HG03558 (cell line): ENCODE results near the gene NR1D1.

Experiments
- ATAC-seq: cut with Tn5 transposase; IDR thresholded peaks from one replicate; pipeline ENCODE4 v1.9.1; 2021; ENCODE audit warnings: moderate number of reproducible peaks; ENCODE audit not compliant: unreplicated experiment; ENCODE audit errors: extremely low read depth

Gene NR1D1

DNA sequence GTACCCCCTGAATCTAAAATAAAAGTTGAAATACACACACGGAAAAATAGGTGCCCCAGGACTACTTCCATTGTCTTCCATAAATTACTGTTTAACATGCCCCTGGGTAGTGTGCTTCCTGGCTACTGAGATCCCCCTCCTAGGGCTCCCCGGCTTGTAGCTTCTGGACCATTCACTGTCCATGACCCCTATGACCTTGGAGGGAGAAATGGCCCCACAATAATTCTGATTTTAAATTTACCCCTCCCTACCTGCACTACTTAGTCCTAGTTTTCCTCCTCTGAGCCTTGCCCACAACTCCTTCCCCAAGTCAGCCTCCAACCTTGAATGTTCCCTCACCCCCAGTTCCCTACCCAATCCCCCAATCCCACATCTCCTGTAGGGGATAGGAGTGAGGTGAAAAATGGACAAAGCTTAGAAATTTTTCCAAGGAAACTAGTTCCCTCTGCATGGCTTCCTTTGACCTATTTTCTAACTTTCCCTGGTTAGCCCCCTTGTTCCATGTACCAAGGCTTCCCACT lies 11.9 kb upstream of the NR1D1 start:
- ATAC-seq: no peak

DNA sequence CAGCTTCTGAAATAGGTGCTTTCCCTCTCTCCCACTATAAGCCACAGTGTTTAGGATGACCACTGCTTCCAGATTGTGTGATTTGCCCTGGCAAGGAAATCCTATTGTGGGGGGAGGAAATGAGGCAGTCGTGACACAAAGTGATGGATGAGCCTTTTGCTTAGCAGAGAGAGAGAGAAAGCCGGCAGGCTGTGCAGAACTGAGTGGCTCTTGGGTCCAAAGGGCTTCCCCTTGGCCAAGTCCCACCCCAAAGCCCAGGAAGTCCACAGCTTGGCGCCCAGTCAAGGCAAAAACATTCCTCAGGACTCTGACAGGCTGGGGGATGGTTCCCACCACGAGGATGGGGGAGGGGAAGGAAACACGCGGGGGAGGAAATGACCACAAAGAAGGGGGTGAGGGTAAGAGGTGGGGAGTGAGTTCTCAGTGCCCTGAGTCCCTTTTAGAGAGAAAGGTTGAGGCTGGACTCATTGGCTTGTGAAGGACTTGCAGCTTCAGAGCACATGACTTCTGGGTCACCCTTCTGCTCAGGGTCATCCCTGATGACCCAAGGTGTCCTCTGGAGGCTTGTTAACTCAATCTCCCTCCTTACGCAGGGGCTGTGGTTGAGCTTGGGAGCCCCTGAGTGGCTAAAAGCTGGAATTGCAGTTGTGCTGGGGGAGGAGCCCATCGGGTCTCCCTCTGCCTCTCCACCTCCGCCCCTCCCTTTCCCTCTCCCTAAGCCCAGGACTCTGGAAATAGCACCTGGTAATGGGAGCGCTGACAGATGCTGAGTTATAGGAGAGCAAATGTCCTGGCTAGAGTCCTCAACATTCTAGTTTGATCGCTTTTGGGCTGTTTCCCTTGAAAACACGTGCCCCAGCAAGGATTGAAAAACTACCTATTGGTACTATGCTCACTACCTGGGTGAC lies 11.1 kb upstream of the NR1D1 start:
- no peak for ATAC-seq

- no peak for ATAC-seq
These were observed 9.8 kb upstream of the NR1D1 start for GRCh38 chr17:40110026-40110845.

DNA sequence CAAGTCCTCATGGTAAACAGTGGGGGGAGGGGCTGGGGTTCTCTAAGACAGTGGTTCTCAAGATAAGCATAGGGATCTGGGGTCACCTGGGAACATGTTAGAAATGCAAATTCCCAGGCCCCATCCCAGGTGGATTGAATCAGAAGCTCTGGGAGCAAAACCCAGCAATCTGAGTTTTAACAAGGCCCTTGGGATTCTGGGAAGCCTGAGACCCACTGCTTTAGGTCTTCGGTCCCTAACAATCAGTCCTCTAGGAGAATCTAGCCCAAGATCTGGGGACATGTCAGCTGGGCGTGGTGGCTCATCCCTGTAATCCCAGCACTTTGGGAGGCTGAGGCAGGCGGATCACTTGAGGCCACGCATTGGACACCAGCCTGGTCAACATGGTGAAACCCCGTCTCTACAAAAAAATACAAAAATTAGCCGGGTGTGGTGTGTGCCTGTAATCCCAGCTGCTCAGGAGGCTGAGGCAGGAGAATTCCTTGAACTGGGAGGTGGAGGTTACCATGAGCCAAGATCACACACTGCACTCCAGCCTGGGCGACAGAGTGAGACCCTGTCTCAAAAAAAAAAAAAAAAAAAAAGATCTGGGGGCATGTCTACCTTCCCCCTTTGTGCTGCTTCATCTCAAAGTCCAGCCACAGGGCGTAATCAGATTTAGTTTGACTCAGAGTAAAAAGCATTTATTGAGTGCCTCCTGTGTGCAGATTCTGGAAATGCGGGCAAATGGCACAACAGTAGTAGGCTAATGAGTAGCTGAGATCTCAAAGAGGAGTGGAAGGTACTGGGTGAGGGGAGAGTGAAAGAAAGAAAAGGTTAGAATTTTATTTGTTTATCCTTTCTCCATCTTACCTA lies 8.8 kb upstream of the NR1D1 start:
- ATAC-seq: no peak

DNA sequence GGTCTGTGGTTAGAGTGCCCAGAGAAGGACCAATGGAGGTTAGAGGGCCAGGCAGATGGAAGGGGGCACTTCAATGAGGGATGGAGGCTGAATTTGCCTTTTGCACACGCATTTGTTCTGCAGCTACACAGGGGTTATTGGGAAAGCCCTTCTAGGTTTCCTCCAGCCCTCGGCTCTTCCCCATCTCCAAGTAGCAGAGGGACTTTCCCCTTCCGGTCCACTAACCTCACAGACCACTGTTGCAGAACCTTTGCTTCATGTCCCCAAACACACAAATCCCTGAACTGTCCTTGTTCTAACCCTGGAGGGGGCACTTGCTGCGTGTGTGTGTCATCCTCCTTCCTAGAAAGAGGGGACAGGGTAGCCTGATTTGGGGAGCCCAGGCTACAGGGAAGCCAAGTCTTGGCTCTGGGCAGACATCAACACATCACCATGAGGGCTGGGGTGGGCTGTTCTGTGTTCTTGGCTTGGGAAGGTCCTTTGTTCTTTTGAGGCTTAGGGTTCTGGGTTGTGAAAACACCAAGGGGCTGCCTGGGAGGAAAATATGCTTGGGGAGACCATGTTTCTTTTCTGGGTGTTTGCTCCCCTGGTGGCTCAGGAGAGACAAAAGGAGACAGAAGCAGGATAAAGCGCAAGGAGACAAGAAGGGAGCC lies 7.3 kb upstream of the NR1D1 start:
- ATAC-seq: no peak

- ATAC-seq: no peak
These were observed 6.6 kb upstream of the NR1D1 start for GRCh38 chr17:40106760-40107521.

- ATAC-seq: no peak
These were observed 5.7 kb upstream of the NR1D1 start for GRCh38 chr17:40105861-40106759.

- no peak for ATAC-seq
These were observed 4.5 kb upstream of the NR1D1 start for GRCh38 chr17:40104594-40105486.

DNA sequence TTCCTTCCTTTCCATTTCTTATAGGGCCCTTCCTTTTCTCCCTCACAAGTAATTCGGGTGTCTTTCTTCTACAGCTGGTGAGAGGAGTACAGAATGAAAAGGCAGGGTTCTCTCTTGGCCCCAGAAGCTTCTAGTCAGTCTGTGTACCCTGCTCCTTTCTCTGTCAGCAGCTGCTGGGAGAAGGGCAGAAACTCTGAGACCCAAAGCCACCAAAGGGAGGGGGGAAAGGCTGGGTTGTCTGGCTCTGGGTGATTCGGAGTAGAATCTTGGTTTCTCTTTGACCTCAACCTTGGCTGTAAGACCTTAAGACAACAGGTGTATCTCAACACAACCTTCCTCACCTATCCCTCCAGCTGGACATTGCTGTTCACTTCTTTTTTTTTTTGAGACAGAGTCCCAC lies 3.3 kb upstream of the NR1D1 start:
- no peak for ATAC-seq

DNA sequence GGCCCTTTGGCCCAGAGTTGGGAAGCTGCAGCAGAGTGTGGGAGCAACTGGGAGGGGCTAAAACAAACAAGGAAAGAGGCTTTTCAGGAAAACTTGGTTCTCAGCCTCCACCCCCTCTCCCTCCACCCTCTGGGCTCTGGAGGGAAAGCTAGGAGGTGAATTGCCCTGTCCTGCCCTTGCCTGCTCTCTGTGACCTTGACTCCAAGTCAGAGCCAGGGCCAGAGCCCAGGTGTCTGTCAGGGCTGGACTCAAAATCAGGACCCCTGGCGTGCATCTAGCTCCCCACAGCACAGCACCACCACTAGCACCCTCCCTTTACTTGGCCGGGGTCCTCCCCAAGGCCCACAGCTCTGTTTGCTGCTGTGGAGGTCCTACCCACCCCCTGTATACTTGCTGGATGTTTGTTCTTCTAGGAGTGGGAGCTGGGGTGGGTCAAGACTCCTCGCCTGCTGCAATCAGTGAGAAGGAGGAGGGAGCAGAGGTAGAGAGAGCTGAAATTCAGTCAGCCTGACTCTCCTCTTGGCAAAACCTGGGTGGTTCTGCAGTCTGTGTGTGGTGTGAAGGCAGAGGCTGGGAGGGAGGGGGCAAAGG lies 2.8 kb upstream of the NR1D1 start:
- no peak for ATAC-seq

GRCh38 chr17:40101367-40102210 lies 1.2 kb upstream of the NR1D1 start:
- no peak for ATAC-seq

- ATAC-seq: no peak
These were observed 429 bp upstream of the NR1D1 start for GRCh38 chr17:40100669-40101366.

GRCh38 chr17:40099619-40100418 lies 570 bp downstream of the NR1D1 start:
- ATAC-seq: no peak

- ATAC-seq: peak; percentile 24
These were observed 1.4 kb downstream of the NR1D1 start for GRCh38 chr17:40098846-40099618.
